IMR-90 (cell line): ENCODE measurements around the gene NEURL1. TPM values are rescaled to one million over a fixed set of nuclear protein-coding genes. Genes with fewer than 3 reads are reported as not detected.

ENCODE experiments used
- ATAC-seq: fragments of 200-7000 bp; cut with Tn5 transposase; 2 replicates; pipeline ENCODE4 v1.9.1; 2020; ENCODE audit warnings: low read depth, mild to moderate bottlenecking, moderate library complexity
- BruUV-seq: library from RNA; stranded (reverse); fragments of 400-500 nt; replicated peaks from 2 replicates; lab custom pipeline; 2021; lab: Mats Ljungman, UMichigan
- CTCF ChIA-PET: fragments of 300-600 bp; formaldehyde crosslinking; extraction: SDS; loops from one replicate; lab custom pipeline; 2021; ENCODE audit warnings: antibody characterized with exemption; lab: Yijun Ruan, JAX
- POLR2A ChIA-PET: fragments of 300-600 bp; sonication (Branson Sonifier 250); formaldehyde crosslinking; loops from one replicate; lab custom pipeline; 2022; ENCODE audit warnings: antibody characterized with exemption; ENCODE audit not compliant: unreplicated experiment; lab: Charles Lee
- DNase-seq: peaks from one replicate; pipeline ENCODE4 v3.0.0; 2013
- H2AFZ ChIP-seq: replicated peaks from 2 replicates; pipeline ENCODE3; 2013; ENCODE audit warnings: low read length, mild to moderate bottlenecking; ENCODE audit not compliant: poor library complexity
- H2AK5ac ChIP-seq: 2 replicates; pipeline ENCODE4 v1.6.1; 2013; ENCODE audit warnings: low read depth, low read length, inconsistent platforms
- H2AK9ac ChIP-seq: replicated peaks from 2 replicates; pipeline ENCODE3; 2013; ENCODE audit warnings: mild to moderate bottlenecking, low read depth, low read length, moderate library complexity; ENCODE audit not compliant: poor library complexity
- H2BK120ac ChIP-seq: 2 replicates; pipeline ENCODE4 v1.6.1; 2013; ENCODE audit warnings: low read depth, low read length, inconsistent platforms
- H2BK15ac ChIP-seq: 3 replicates; pipeline ENCODE4 v1.6.1; 2013; ENCODE audit warnings: low read depth, low read length, inconsistent platforms
- H2BK20ac ChIP-seq: 2 replicates; pipeline ENCODE4 v1.6.1; 2013; ENCODE audit warnings: low read depth, mild to moderate bottlenecking, inconsistent platforms, low read length, moderate library complexity
- H2BK5ac ChIP-seq: 2 replicates; pipeline ENCODE4 v1.6.1; 2013; ENCODE audit warnings: mild to moderate bottlenecking, low read depth, low read length, inconsistent platforms; ENCODE audit not compliant: poor library complexity, severe bottlenecking
- H3K14ac ChIP-seq: replicated peaks from 2 replicates; pipeline ENCODE4 v1.6.1; 2013; ENCODE audit warnings: low read depth, low read length, inconsistent platforms
- H3K18ac ChIP-seq: 2 replicates; pipeline ENCODE4 v1.6.1; 2013; ENCODE audit warnings: low read depth, low read length, control low read depth
- H3K23ac ChIP-seq: 2 replicates; pipeline ENCODE4 v1.6.1; 2013; ENCODE audit warnings: low read depth, low read length, inconsistent platforms
- H3K27ac ChIP-seq: 2 replicates; pipeline ENCODE4 v1.5.1; 2013; ENCODE audit warnings: mild to moderate bottlenecking, control low read depth, low read length; ENCODE audit not compliant: insufficient read depth
- H3K27me3 ChIP-seq: 2 replicates; pipeline ENCODE4 v1.6.1; 2013; ENCODE audit warnings: low read length; ENCODE audit not compliant: control insufficient read depth, insufficient read depth
- H3K36me3 ChIP-seq: 2 replicates; pipeline ENCODE4 v1.6.1; 2013; ENCODE audit warnings: low read length, mixed read lengths; ENCODE audit not compliant: control insufficient read depth, insufficient read depth
- H3K4ac ChIP-seq: 2 replicates; pipeline ENCODE4 v1.6.1; 2013; ENCODE audit warnings: low read depth, low read length, inconsistent platforms
- H3K4me1 ChIP-seq: 2 replicates; pipeline ENCODE4 v1.6.1; 2013; ENCODE audit warnings: low read length, mixed read lengths; ENCODE audit not compliant: control insufficient read depth, insufficient read depth
- H3K4me2 ChIP-seq: 2 replicates; pipeline ENCODE4 v1.6.1; 2013; ENCODE audit warnings: low read depth, mild to moderate bottlenecking, control low read depth, low read length, moderate library complexity
- H3K4me3 ChIP-seq: 2 replicates; pipeline ENCODE4 v1.5.1; 2013; ENCODE audit warnings: low read depth, mild to moderate bottlenecking, control low read depth, low read length, moderate library complexity; ENCODE audit not compliant: insufficient read depth
- H3K56ac ChIP-seq: 2 replicates; pipeline ENCODE4 v1.6.1; 2013; ENCODE audit warnings: low read length, inconsistent platforms; ENCODE audit not compliant: insufficient read depth; ENCODE audit errors: extremely low read depth
- H3K79me1 ChIP-seq, 2 experiments: 2 replicates each; pipeline ENCODE4 v1.6.1; 2013; ENCODE audit warnings: low read length in 2 of 2, inconsistent platforms in 1 of 2, low read depth in 1 of 2
- H3K9ac ChIP-seq: 2 replicates; pipeline ENCODE4 v1.6.1; 2013; ENCODE audit warnings: low read depth, low read length, control low read depth
- H3K9me1 ChIP-seq: 2 replicates; pipeline ENCODE4 v1.6.1; 2013; ENCODE audit warnings: low read length, inconsistent platforms; ENCODE audit not compliant: insufficient read depth
- H3K9me3 ChIP-seq: 2 replicates; pipeline ENCODE4 v1.6.1; 2013; ENCODE audit warnings: low read length; ENCODE audit not compliant: control insufficient read depth, insufficient read depth
- H4K20me1 ChIP-seq: 2 replicates; pipeline ENCODE4 v1.6.1; 2013; ENCODE audit warnings: low read length, inconsistent platforms; ENCODE audit not compliant: insufficient read depth
- H4K5ac ChIP-seq: 2 replicates; pipeline ENCODE4 v1.6.1; 2013; ENCODE audit warnings: mild to moderate bottlenecking, low read depth, low read length, control low read depth
- H4K8ac ChIP-seq, 2 experiments: 2 replicates each; pipeline ENCODE4 v1.6.1; 2013; ENCODE audit warnings: low read depth in 2 of 2, low read length in 2 of 2, control low read depth in 1 of 2, inconsistent platforms in 1 of 2
- H4K91ac ChIP-seq: 2 replicates; pipeline ENCODE4 v1.6.1; 2013; ENCODE audit warnings: low read depth, low read length, inconsistent platforms; ENCODE audit not compliant: insufficient read depth
- BHLHE40 ChIP-seq: fragments of 150-350 bp; IDR thresholded peaks from 2 replicates; pipeline ENCODE4 v1.6.1; 2016; ENCODE audit warnings: mild to moderate bottlenecking, low read depth, low read length
- CEBPB ChIP-seq: IDR thresholded peaks from 2 replicates; pipeline ENCODE4 v1.6.1; 2012; ENCODE audit warnings: low read depth, low read length, improper control_type of control experiment
- CHD1 ChIP-seq: IDR thresholded peaks from 2 replicates; pipeline ENCODE4 v1.6.1; 2012; ENCODE audit warnings: low read depth, low read length, improper control_type of control experiment
- FOS ChIP-seq: fragments of 150-350 bp; IDR thresholded peaks from 2 replicates; pipeline ENCODE4 v1.6.1; 2016; ENCODE audit warnings: low read depth, low read length
- MAFK ChIP-seq: IDR thresholded peaks from 2 replicates; pipeline ENCODE4 v1.6.1; 2012; ENCODE audit warnings: low read depth, low read length, improper control_type of control experiment
- MAZ ChIP-seq: IDR thresholded peaks from 2 replicates; pipeline ENCODE4 v1.6.1; 2012; ENCODE audit warnings: low read depth, mild to moderate bottlenecking, low read length, improper control_type of control experiment, moderate library complexity, borderline replicate concordance
- MXI1 ChIP-seq: IDR thresholded peaks from 2 replicates; pipeline ENCODE4 v1.6.1; 2012; ENCODE audit warnings: low read depth, mild to moderate bottlenecking, low read length, moderate library complexity, borderline replicate concordance
- NFE2L2 ChIP-seq: fragments of 150-350 bp; IDR thresholded peaks from 2 replicates; pipeline ENCODE4 v1.6.1; 2016; ENCODE audit warnings: low read depth, mild to moderate bottlenecking, low read length
- POLR2A ChIP-seq: IDR thresholded peaks from 2 replicates; pipeline ENCODE4 v1.6.1; 2012; ENCODE audit warnings: mild to moderate bottlenecking, low read depth, low read length
- RAD21 ChIP-seq: IDR thresholded peaks from 2 replicates; pipeline ENCODE4 v1.6.1; 2012; ENCODE audit warnings: low read length, improper control_type of control experiment
- RFX5 ChIP-seq: IDR thresholded peaks from 2 replicates; pipeline ENCODE4 v1.8.0; 2012; ENCODE audit warnings: low read depth, mild to moderate bottlenecking, low read length, moderate library complexity
- SMC3 ChIP-seq: fragments of 150-350 bp; IDR thresholded peaks from 2 replicates; pipeline ENCODE4 v1.6.1; 2016; ENCODE audit warnings: low read depth, mild to moderate bottlenecking, antibody characterized with exemption, low read length, moderate library complexity
- WGBS, 2 experiments: methylation state at CpG; one replicate each; pipeline versions ENCODE4 v1.1.5 to v1.1.7; 2013; ENCODE audit warnings: missing lambda C conversion rate in 2 of 2; ENCODE audit not compliant: insufficient read length in 1 of 2; ENCODE audit errors: extremely low coverage in 2 of 2; 5-methylcytosine and 5-hydroxymethylcytosine counted together
- dilution Hi-C: fragments of 300-500 bp; cut with HindIII; formaldehyde crosslinking; loops from one replicate; pipeline ENCODE4 v1.14.3; 2018; ENCODE audit warnings: low sequenced_read_pairs; ENCODE audit not compliant: unreplicated experiment
- in situ Hi-C: fragments of 300-500 bp; cut with MboI; formaldehyde crosslinking; loops from 3 replicates; pipeline ENCODE4 v1.14.3; 2019; ENCODE audit warnings: low sequenced_read_pairs, inconsistent platforms, mixed read lengths
- intact Hi-C: fragments of 100-400 bp; cut with micrococcal nuclease; formaldehyde crosslinking; loops from 2 replicates; pipeline ENCODE4 v1.10.0; 2022
- polyA plus RNA-seq, 3 experiments: library from polyadenylated mRNA; depleted of rRNA; stranded (reverse); fragments of >200 nt; gene quantifications; 2 replicates each; pipeline ENCODE4 v1.2.3, GENCODE V29; 2012; ENCODE audit warnings: low replicate concordance in 1 of 3
- total RNA-seq: library from RNA; depleted of rRNA; stranded (reverse); fragments of >200 nt; gene quantifications from 2 replicates; pipeline ENCODE4 v1.2.3, GENCODE V29; 2012
- TF ChIP-seq, protein P1 (sequence below): fragments of 150-350 bp; IDR thresholded peaks from 2 replicates; pipeline ENCODE4 v1.6.1; 2016; ENCODE audit warnings: low read depth, mild to moderate bottlenecking, low read length, moderate library complexity, borderline replicate concordance
- TF ChIP-seq, protein P2 (sequence below): fragments of 150-350 bp; IDR thresholded peaks from 2 replicates; pipeline ENCODE4 v1.6.1; 2017; ENCODE audit warnings: mild to moderate bottlenecking, antibody characterized with exemption, low read length, low read depth
- TF ChIP-seq, protein P3 (sequence below): conservative IDR thresholded peaks from 2 replicates; pipeline ENCODE4 v1.5.1; 2012; ENCODE audit warnings: mild to moderate bottlenecking, low read depth, low read length, improper control_type of control experiment

The NEURL1 gene
- total and polyA plus RNA-seq, 2 of the 4 experiments (the other 2 are of a cell fraction), result 0.36 to 0.82 TPM

DNA sequence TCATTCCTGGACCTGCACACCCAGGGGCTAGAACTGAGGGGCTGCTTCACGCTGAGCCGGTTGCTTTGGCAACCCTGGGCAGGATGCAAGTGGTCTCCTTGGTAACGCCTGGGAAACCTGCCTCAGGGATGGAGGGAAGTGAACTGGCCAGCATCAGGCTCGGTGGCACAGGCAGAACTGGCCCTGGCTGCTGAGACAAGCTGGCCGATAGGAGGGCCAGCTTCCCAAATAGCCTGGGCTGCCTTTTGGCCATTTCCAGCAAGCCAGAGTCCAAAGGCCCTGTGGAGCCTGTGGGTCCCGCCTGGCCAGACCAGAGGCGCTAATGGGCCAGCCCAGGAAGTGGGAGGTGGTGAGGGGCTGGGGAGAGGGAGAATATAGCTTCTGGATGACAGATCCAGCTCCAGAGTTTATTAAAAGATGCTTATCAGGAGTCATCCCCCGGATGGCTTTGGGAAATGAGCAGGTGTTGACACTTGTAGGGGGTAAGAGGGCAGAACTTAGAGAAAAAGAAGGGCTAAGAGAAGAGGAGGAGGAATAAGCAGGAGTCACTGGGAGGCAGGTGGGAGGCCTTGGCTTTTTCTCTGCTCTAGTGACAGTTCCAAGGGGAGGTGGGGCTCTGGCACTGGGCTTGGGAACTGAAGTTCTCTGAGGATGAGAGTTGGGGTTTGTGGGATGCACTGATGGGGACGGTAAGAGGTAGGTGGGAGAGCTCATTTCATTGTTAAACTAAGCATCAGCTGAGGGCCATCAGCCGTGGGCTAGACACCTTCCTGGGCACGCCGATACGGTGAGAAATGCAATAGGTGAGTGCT lies 9.6 kb downstream of the NEURL1 start:
- dilution Hi-C loops, result no loop called here
- Histone ChIP-seq H3K14ac (no peak overlapping the region), H2AFZ (no peak overlapping the region), H4K20me1 (peaks cover 41% of the 10 kb centered on the region; the same call in 1 of the 2 replicates), H3K27ac (no peak overlapping the region), H2AK9ac (no peak overlapping the region), H3K4me1 (0 out of 2 replicates have a peak, but pooled peaks cover 2% of the 10 kb centered on the region), H4K91ac (no peak overlapping the region), H2BK20ac (no peak overlapping the region), H3K27me3 (peaks cover 72% of the 10 kb centered on the region), H2BK5ac (no peak overlapping the region), H3K9ac (no peak overlapping the region), H3K4ac (no peak overlapping the region), H2BK120ac (no peak overlapping the region), H3K4me3 (no peak overlapping the region), H3K4me2 (no peak overlapping the region), H4K5ac (no peak overlapping the region), H3K9me1 (no peaks in the 10 kb centered on the region; the same call in 1 of the 2 replicates), H3K9me3 (no peaks in the 10 kb centered on the region), H2BK15ac (no peak overlapping the region), H4K8ac (no peak overlapping the region), H3K79me1 (no peaks in the 10 kb centered on the region), H2AK5ac (no peak overlapping the region), H3K23ac (no peak overlapping the region), H3K36me3 (no peaks in the 10 kb centered on the region), H3K56ac (no peak overlapping the region), H3K18ac (no peak overlapping the region)
- ChIA-PET CTCF (no interaction called here), POLR2A (interaction anchor here (0.6 kb wide), 1 partner anchor 135 kb away, joined by 3 read pairs; the partner anchor contains the start of gene TAF5)
- DNase-seq (no peak), ATAC-seq (no peak)
- in situ Hi-C loops, result no loop called here
- WGBS, 2 experiments, result 51% methylated on average over 8 of the region's 13 CpGs; no CpG with 5 or more reads in 1 of the 2 experiments
- intact Hi-C loops, result no loop called here
- BruUV-seq, result no TSS peak
- TF ChIP-seq RAD21, result no peak
- no peak for TF ChIP-seq BHLHE40
- TF ChIP-seq POLR2A, result no peak
- no peak for TF ChIP-seq CEBPB
- TF ChIP-seq MXI1, result no peak
- TF ChIP-seq MAFK, result no peak
- TF ChIP-seq, protein P1, sequence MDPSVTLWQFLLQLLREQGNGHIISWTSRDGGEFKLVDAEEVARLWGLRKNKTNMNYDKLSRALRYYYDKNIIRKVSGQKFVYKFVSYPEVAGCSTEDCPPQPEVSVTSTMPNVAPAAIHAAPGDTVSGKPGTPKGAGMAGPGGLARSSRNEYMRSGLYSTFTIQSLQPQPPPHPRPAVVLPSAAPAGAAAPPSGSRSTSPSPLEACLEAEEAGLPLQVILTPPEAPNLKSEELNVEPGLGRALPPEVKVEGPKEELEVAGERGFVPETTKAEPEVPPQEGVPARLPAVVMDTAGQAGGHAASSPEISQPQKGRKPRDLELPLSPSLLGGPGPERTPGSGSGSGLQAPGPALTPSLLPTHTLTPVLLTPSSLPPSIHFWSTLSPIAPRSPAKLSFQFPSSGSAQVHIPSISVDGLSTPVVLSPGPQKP, result no peak
- TF ChIP-seq CHD1, result no peak
- no peak for TF ChIP-seq SMC3
- TF ChIP-seq, protein P2, sequence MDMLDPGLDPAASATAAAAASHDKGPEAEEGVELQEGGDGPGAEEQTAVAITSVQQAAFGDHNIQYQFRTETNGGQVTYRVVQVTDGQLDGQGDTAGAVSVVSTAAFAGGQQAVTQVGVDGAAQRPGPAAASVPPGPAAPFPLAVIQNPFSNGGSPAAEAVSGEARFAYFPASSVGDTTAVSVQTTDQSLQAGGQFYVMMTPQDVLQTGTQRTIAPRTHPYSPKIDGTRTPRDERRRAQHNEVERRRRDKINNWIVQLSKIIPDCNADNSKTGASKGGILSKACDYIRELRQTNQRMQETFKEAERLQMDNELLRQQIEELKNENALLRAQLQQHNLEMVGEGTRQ, result no peak
- TF ChIP-seq RFX5, result no peak
- TF ChIP-seq, protein P3, sequence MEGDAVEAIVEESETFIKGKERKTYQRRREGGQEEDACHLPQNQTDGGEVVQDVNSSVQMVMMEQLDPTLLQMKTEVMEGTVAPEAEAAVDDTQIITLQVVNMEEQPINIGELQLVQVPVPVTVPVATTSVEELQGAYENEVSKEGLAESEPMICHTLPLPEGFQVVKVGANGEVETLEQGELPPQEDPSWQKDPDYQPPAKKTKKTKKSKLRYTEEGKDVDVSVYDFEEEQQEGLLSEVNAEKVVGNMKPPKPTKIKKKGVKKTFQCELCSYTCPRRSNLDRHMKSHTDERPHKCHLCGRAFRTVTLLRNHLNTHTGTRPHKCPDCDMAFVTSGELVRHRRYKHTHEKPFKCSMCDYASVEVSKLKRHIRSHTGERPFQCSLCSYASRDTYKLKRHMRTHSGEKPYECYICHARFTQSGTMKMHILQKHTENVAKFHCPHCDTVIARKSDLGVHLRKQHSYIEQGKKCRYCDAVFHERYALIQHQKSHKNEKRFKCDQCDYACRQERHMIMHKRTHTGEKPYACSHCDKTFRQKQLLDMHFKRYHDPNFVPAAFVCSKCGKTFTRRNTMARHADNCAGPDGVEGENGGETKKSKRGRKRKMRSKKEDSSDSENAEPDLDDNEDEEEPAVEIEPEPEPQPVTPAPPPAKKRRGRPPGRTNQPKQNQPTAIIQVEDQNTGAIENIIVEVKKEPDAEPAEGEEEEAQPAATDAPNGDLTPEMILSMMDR, result no peak
- no peak for TF ChIP-seq NFE2L2
- TF ChIP-seq FOS, result no peak
- no peak for TF ChIP-seq MAZ
